GM18868 (cell line): ENCODE measurements around the gene TMEM187.

Experiments
- ATAC-seq: cut with Tn5 transposase; IDR thresholded peaks from one replicate; pipeline ENCODE4 v1.9.1; 2021; ENCODE audit warnings: mild to moderate bottlenecking, moderate library complexity; ENCODE audit not compliant: unreplicated experiment

TMEM187 gene

GRCh38 chrX:153953892-153954557, 18.5 kb upstream of the TMEM187 start:
- ATAC-seq, result no peak

GRCh38 chrX:153954558-153955227, 17.9 kb upstream of the TMEM187 start:
- no peak for ATAC-seq

- no peak for ATAC-seq
Measured at GRCh38 chrX:153955228-153955732, 17.3 kb upstream of the TMEM187 start.

- no peak for ATAC-seq
Measured at GRCh38 chrX:153956044-153956907, 16.3 kb upstream of the TMEM187 start.

GRCh38 chrX:153957224-153957623, 15.3 kb upstream of the TMEM187 start:
- no peak for ATAC-seq

- ATAC-seq, result no peak
Measured at GRCh38 chrX:153958605-153959004, 13.9 kb upstream of the TMEM187 start.

GRCh38 chrX:153959649-153960048, 12.9 kb upstream of the TMEM187 start:
- no peak for ATAC-seq

GRCh38 chrX:153960077-153960476, 12.5 kb upstream of the TMEM187 start:
- ATAC-seq, result no peak

GRCh38 chrX:153960786-153961185, 11.8 kb upstream of the TMEM187 start:
- ATAC-seq, result no peak

- ATAC-seq, result no peak
Measured at GRCh38 chrX:153961292-153961691, 11.3 kb upstream of the TMEM187 start.

- ATAC-seq, result no peak
Measured at GRCh38 chrX:153963546-153963945, 9.0 kb upstream of the TMEM187 start.

GRCh38 chrX:153964105-153964504, 8.4 kb upstream of the TMEM187 start:
- no peak for ATAC-seq

- ATAC-seq, result no peak
Measured at GRCh38 chrX:153965406-153965805, 7.1 kb upstream of the TMEM187 start.

- no peak for ATAC-seq
Measured at GRCh38 chrX:153966283-153966688, 6.3 kb upstream of the TMEM187 start.

- ATAC-seq, result no peak
Measured at GRCh38 chrX:153966841-153967535, 5.6 kb upstream of the TMEM187 start.

GRCh38 chrX:153967536-153968224, 4.9 kb upstream of the TMEM187 start:
- no peak for ATAC-seq

- ATAC-seq, result no peak
Measured at GRCh38 chrX:153968255-153968654, 4.3 kb upstream of the TMEM187 start.

- no peak for ATAC-seq
Measured at GRCh38 chrX:153968754-153969124, 3.8 kb upstream of the TMEM187 start.

- ATAC-seq, result no peak
Measured at GRCh38 chrX:153969125-153969903, 3.2 kb upstream of the TMEM187 start.
